Astrocyte (in vitro differentiated cells and primary cell): ENCODE measurements around the gene MYBPHL. TPM values are rescaled to one million over a fixed set of nuclear protein-coding genes. Genes with fewer than 3 reads are reported as not detected.

ENCODE experiments used
- DNase-seq: peaks from one replicate; pipeline ENCODE4 v3.0.0-alpha.2; 2010; ENCODE audit warnings: low read depth
- FAIRE-seq: peaks from 2 replicates; lab custom pipeline; 2011; peaks lifted over from hg19 to GRCh38; lab: Jason Lieb, UNC
- H2AFZ ChIP-seq: 2 replicates; pipeline ENCODE4 v1.6.0; 2012; ENCODE audit warnings: low read depth, low read length, inconsistent platforms
- H3K27ac ChIP-seq: 2 replicates; pipeline ENCODE4 v1.5.1; 2011; ENCODE audit warnings: low read depth, low read length, inconsistent platforms
- H3K27me3 ChIP-seq: 2 replicates; pipeline ENCODE4 v1.6.0; 2011; ENCODE audit warnings: low read length, inconsistent platforms; ENCODE audit not compliant: insufficient read depth
- H3K36me3 ChIP-seq: 2 replicates; pipeline ENCODE4 v1.5.1; 2011; ENCODE audit warnings: low read length, inconsistent platforms; ENCODE audit not compliant: insufficient read depth
- H3K4me1 ChIP-seq: 2 replicates; pipeline ENCODE4 v1.5.1; 2011; ENCODE audit warnings: low read length, inconsistent platforms; ENCODE audit not compliant: insufficient read depth
- H3K4me2 ChIP-seq: 2 replicates; pipeline ENCODE4 v1.6.0; 2012; ENCODE audit warnings: low read length, inconsistent platforms
- H3K4me3 ChIP-seq: 2 replicates; pipeline ENCODE4 v1.5.1; 2011; ENCODE audit warnings: low read depth, mild to moderate bottlenecking, low read length, inconsistent platforms; ENCODE audit not compliant: insufficient read depth
- H3K79me2 ChIP-seq: 2 replicates; pipeline ENCODE4 v1.6.0; 2012; ENCODE audit warnings: mild to moderate bottlenecking, low read length, inconsistent platforms; ENCODE audit not compliant: insufficient read depth
- H3K9ac ChIP-seq: 2 replicates; pipeline ENCODE4 v1.6.0; 2012; ENCODE audit warnings: mild to moderate bottlenecking, low read length, inconsistent platforms
- H3K9me3 ChIP-seq: 2 replicates; pipeline ENCODE4 v1.5.1; 2012; ENCODE audit warnings: low read depth, mild to moderate bottlenecking, low read length, inconsistent platforms; ENCODE audit not compliant: insufficient read depth
- H4K20me1 ChIP-seq: 2 replicates; pipeline ENCODE4 v1.6.0; 2012; ENCODE audit warnings: low read length, inconsistent platforms; ENCODE audit not compliant: insufficient read depth
- H3K27ac Mint-ChIP-seq: one replicate; pipeline ENCODE4 v1.8.0; 2021; ENCODE audit warnings: mild to moderate bottlenecking, mixed read lengths; ENCODE audit not compliant: unreplicated experiment
- H3K27me3 Mint-ChIP-seq: one replicate; pipeline ENCODE4 v1.8.0; 2021; ENCODE audit warnings: low read depth, mixed read lengths; ENCODE audit not compliant: unreplicated experiment
- H3K36me3 Mint-ChIP-seq: one replicate; pipeline ENCODE4 v1.8.0; 2021; ENCODE audit warnings: low read depth, mixed read lengths; ENCODE audit not compliant: unreplicated experiment
- H3K4me1 Mint-ChIP-seq: one replicate; pipeline ENCODE4 v1.8.0; 2021; ENCODE audit warnings: low read depth, mixed read lengths; ENCODE audit not compliant: unreplicated experiment
- H3K4me3 Mint-ChIP-seq: one replicate; pipeline ENCODE4 v1.8.0; 2021; ENCODE audit warnings: mild to moderate bottlenecking, moderate library complexity, mixed read lengths; ENCODE audit not compliant: unreplicated experiment
- H3K9me3 Mint-ChIP-seq: one replicate; pipeline ENCODE4 v1.8.0; 2021; ENCODE audit warnings: mild to moderate bottlenecking, mixed read lengths; ENCODE audit not compliant: unreplicated experiment
- CTCF ChIP-seq: IDR thresholded peaks from 2 replicates; pipeline ENCODE4 v1.5.1; 2011; ENCODE audit warnings: low read depth, mild to moderate bottlenecking, inconsistent platforms, low read length, moderate library complexity; ENCODE audit not compliant: insufficient read depth
- EZH2 ChIP-seq: IDR thresholded peaks from 2 replicates; pipeline ENCODE4 v1.6.1; 2012; ENCODE audit warnings: mild to moderate bottlenecking, low read length, inconsistent platforms; ENCODE audit not compliant: insufficient read depth
- total RNA-seq: library from RNA; stranded (reverse); gene quantifications from 2 replicates; pipeline ENCODE4 v1.2.1, GENCODE V29; 2021

The MYBPHL gene
- total RNA-seq, 1 donor from 2014 or later, result not detected

GRCh38 chr1:109270623-109271317 is 36.0 kb downstream of the MYBPHL start:
- TF ChIP-seq EZH2 (no peak), CTCF (no peak)
- peaks cover 14% of the 10 kb centered on the region for H3K36me3 Mint-ChIP-seq
- Histone ChIP-seq H3K27me3 (no peaks in the 10 kb centered on the region), H3K4me1 (peaks cover 24% of the 10 kb centered on the region), H3K9ac (no peak overlapping the region), H2AFZ (no peak overlapping the region), H4K20me1 (no peaks in the 10 kb centered on the region), H3K4me3 (no peak overlapping the region), H3K9me3 (peaks cover 6% of the 10 kb centered on the region), H3K27ac (no peak overlapping the region), H3K79me2 (no peaks in the 10 kb centered on the region), H3K36me3 (no peaks in the 10 kb centered on the region), H3K4me2 (no peak overlapping the region)
- H3K4me1 Mint-ChIP-seq, result peaks cover 22% of the 10 kb centered on the region
- no peak for FAIRE-seq
- no peak overlapping the region for H3K4me3 Mint-ChIP-seq
- peaks cover 1% of the 10 kb centered on the region for H3K27me3 Mint-ChIP-seq
- peaks cover 2% of the 10 kb centered on the region for H3K9me3 Mint-ChIP-seq
- H3K27ac Mint-ChIP-seq, result no peak overlapping the region
- DNase-seq, result no peak

GRCh38 chr1:109269981-109270622 is 36.7 kb downstream of the MYBPHL start:
- Histone ChIP-seq H3K9ac (no peak overlapping the region), H2AFZ (no peak overlapping the region), H3K27me3 (no peaks in the 10 kb centered on the region), H3K4me2 (no peak overlapping the region), H3K79me2 (no peaks in the 10 kb centered on the region), H3K27ac (no peak overlapping the region), H3K4me1 (peaks cover 17% of the 10 kb centered on the region), H3K4me3 (no peak overlapping the region), H3K36me3 (no peaks in the 10 kb centered on the region), H4K20me1 (no peaks in the 10 kb centered on the region), H3K9me3 (peaks cover 6% of the 10 kb centered on the region)
- H3K4me1 Mint-ChIP-seq, result peaks cover 15% of the 10 kb centered on the region
- FAIRE-seq, result no peak
- H3K9me3 Mint-ChIP-seq, result peaks cover 2% of the 10 kb centered on the region
- no peak for TF ChIP-seq CTCF
- TF ChIP-seq EZH2, result no peak
- DNase-seq, result no peak
- peaks cover 14% of the 10 kb centered on the region for H3K36me3 Mint-ChIP-seq
- H3K27me3 Mint-ChIP-seq, result peaks cover 1% of the 10 kb centered on the region
- no peak overlapping the region for H3K4me3 Mint-ChIP-seq
- H3K27ac Mint-ChIP-seq, result peak overlapping the region; percentile 20
